ENCODE data around the gene RAB3A. TPM values are rescaled to one million over a fixed set of nuclear protein-coding genes. Genes with fewer than 3 reads are reported as not detected.
A peak's percentile ranks its signal among the peaks of the same experiment; 100 is the strongest.

Gene RAB3A
- total and polyA plus RNA-seq, 9 of the 15 experiments (the other 6 are each of a cell fraction or from before 2014, with no cell fraction given): 0.17 to 5.1 (median 0.90) TPM; not detected in 1

- TF ChIP-seq ZBTB26 (CRISPR knock-in tag; IDR thresholded peaks at IDR 0.05) (peak; percentile 80; the same call in 1 of the 2 replicates), REST (IDR thresholded peaks at IDR 0.05; ENCODE audit: borderline replicate concordance) (peak; percentile 28; the same call in 1 of the 2 replicates), REST (CRISPR knock-in tag; IDR thresholded peaks at IDR 0.05; ENCODE audit: low read depth) (peak; percentile 57; the same call in 1 of the 2 replicates), ETV1 (tag; conservative IDR thresholded peaks at IDR 0.05; ENCODE audit: low read depth) (peak; percentile 71), RREB1 (CRISPR knock-in tag; IDR thresholded peaks at IDR 0.05) (0 out of 2 replicates have a peak, but pooled peaks have one; percentile 65), KLF6 (CRISPR knock-in tag; IDR thresholded peaks at IDR 0.05; ENCODE audit: borderline replicate concordance) (no peak), ETS1 (conservative IDR thresholded peaks at IDR 0.05; ENCODE audit: control insufficient read depth, low read depth, low read length) (0 out of 2 replicates have a peak, but pooled peaks have one; percentile 27), TEAD4 (IDR thresholded peaks at IDR 0.05; ENCODE audit: low read length) (peak; percentile 36), TEAD4 (CRISPR knock-in tag; IDR thresholded peaks at IDR 0.05; ENCODE audit: borderline replicate concordance) (no peak), HDAC2 (IDR thresholded peaks at IDR 0.05) (peak; percentile 95)
Observed at GRCh38 chr19:18223860-18224524, 20.1 kb upstream of the RAB3A start (continued).
